HepG2 (cell line): ENCODE measurements around the gene CYP27A1. TPM values are rescaled to one million over a fixed set of nuclear protein-coding genes. Genes with fewer than 3 reads are reported as not detected.
A peak's percentile ranks its signal among the peaks of the same experiment; 100 is the strongest.

ENCODE experiments used
- CREM ChIP-seq, 2 experiments: sonication (generic) in 1 of 2; formaldehyde crosslinking in 1 of 2; IDR thresholded peaks; 2 replicates each; pipeline versions ENCODE4 v1.4.0 to v1.6.1; 2016 to 2020; ENCODE audit warnings: antibody characterized with exemption in 1 of 2, mild to moderate bottlenecking in 1 of 2, missing genetic modification reagents in 1 of 2
- HDAC6 ChIP-seq: fragments of 200-600 bp; sonication (generic); IDR thresholded peaks from 2 replicates; pipeline ENCODE4 v1.7.0; 2017; ENCODE audit warnings: mild to moderate bottlenecking, antibody characterized with exemption, low read length, low read depth
- PBX2 ChIP-seq: IDR thresholded peaks from 2 replicates; pipeline ENCODE4 v1.6.1; 2016; ENCODE audit warnings: control low read depth
- RNF219 ChIP-seq: sonication (generic); formaldehyde crosslinking; IDR thresholded peaks from 2 replicates; pipeline ENCODE4 v1.5.0; 2020; ENCODE audit warnings: mild to moderate bottlenecking, missing genetic modification reagents
- TIGD3 ChIP-seq: sonication (generic); formaldehyde crosslinking; IDR thresholded peaks from 2 replicates; pipeline ENCODE4 v1.5.1; 2020; ENCODE audit warnings: mild to moderate bottlenecking, missing genetic modification reagents, borderline replicate concordance
- ZNF142 ChIP-seq: sonication (generic); formaldehyde crosslinking; IDR thresholded peaks from 2 replicates; pipeline ENCODE4 v1.4.0; 2020; ENCODE audit warnings: missing genetic modification reagents
- ZNF331 ChIP-seq: sonication (generic); formaldehyde crosslinking; IDR thresholded peaks from 2 replicates; pipeline ENCODE4 v1.4.0; 2020; ENCODE audit warnings: missing genetic modification reagents
- ZNF343 ChIP-seq: sonication (generic); formaldehyde crosslinking; IDR thresholded peaks from 2 replicates; pipeline ENCODE4 v1.4.0; 2020; ENCODE audit warnings: mild to moderate bottlenecking, missing genetic modification reagents
- ZNF660 ChIP-seq: sonication (generic); formaldehyde crosslinking; IDR thresholded peaks from 2 replicates; pipeline ENCODE4 v1.5.1; 2020; ENCODE audit warnings: mild to moderate bottlenecking, low read depth, missing genetic modification reagents, borderline replicate concordance
- ZSCAN30 ChIP-seq: sonication (generic); formaldehyde crosslinking; IDR thresholded peaks from 2 replicates; pipeline ENCODE4 v1.5.0; 2020; ENCODE audit warnings: mild to moderate bottlenecking, missing genetic modification reagents
- polyA plus RNA-seq, 8 experiments: library from polyadenylated mRNA; depleted of rRNA in 3 of 8; stranded (reverse) in 7 of 8; unstranded in 1 of 8; fragments of >200 nt; fragmentation: Illumina TruSeq in 4 of 8; extraction: Trizol in 4 of 8; gene quantifications; 2 replicates each; pipeline versions ENCODE4 v1.2.1 to v1.2.3, GENCODE V29; 2011 to 2016; ENCODE audit warnings: low read depth in 4 of 8, missing spikeins in 1 of 8, mixed read lengths in 1 of 8; ENCODE audit not compliant: insufficient read depth in 1 of 8
- total RNA-seq, 5 experiments: library from RNA; depleted of rRNA; stranded (reverse); fragments of >200 nt; fragmentation: Illumina TruSeq; extraction: Trizol; gene quantifications; 2 replicates each; pipeline ENCODE4 v1.2.3, GENCODE V29; 2016; ENCODE audit warnings: low read depth in 1 of 5
- TF ChIP-seq, protein P1 (sequence below): sonication (generic); formaldehyde crosslinking; IDR thresholded peaks from 2 replicates; pipeline ENCODE4 v1.8.1; 2023; ENCODE audit warnings: mild to moderate bottlenecking, moderate library complexity, missing genetic modification reagents

The CYP27A1 gene
- total and polyA plus RNA-seq, 2 of the 13 experiments (the other 11 are each of a cell fraction or from before 2014, with no cell fraction given): 157 to 266 TPM

DNA sequence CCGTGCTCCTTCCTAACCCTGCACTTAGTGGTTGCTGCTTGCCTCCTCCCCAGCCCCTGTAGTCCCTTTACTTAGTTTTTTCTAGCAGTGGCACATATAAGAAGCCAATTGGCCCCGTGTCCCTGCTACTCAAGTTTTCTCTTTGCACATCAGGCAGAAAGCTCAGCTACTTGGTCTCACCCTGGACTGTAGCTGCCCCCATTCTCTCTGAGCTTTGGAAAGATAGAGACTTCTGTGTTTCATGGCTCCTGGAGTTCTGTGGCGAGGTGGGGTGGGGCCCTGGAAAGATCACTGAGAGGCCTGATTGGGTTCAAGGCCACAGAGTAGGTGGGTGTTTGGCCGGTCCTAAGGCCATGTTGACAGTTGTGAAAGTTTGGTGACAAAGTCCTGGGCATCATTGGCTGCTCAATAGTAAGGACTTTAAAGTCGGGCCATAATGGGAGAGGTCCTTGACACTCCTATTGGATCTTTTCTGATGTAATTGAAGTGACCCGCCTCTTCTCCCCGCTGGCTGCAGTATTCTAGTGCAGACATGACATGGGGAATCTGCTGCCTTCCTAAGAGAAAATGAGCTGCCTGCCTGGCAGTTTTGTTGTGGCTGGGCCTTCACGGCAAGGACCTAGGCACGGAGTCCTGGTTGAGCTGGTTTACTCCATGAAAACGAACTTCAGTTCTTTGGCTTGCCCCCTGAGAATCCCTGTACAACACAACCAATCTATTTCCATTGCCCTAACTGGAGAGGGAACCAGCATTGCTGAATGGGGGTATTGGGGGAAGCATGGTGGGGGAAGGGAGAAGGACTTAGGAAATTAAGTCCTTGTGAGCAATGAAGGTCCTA lies 26.2 kb upstream of the CYP27A1 start (continued):
- TF ChIP-seq ZNF142 (CRISPR knock-in tag) (peak; percentile 93; the same call in 1 of the 2 replicates), ZNF660 (CRISPR knock-in tag) (no peak), CREM (IDR thresholded peaks at IDR 0.05) (peak; percentile 96), CREM (CRISPR knock-in tag; IDR thresholded peaks at IDR 0.05) (no peak), RNF219 (CRISPR knock-in tag) (0 out of 2 replicates have a peak, but pooled peaks have one; percentile 36), ZSCAN30 (CRISPR knock-in tag) (no peak), PBX2 (CRISPR knock-in tag) (no peak), ZNF343 (peak; percentile 83), HDAC6 (no peak), TIGD3 (CRISPR knock-in tag) (peak; percentile 87; the same call in 1 of the 2 replicates), ZNF331 (CRISPR knock-in tag) (peak; percentile 96)
- TF ChIP-seq, protein P1, sequence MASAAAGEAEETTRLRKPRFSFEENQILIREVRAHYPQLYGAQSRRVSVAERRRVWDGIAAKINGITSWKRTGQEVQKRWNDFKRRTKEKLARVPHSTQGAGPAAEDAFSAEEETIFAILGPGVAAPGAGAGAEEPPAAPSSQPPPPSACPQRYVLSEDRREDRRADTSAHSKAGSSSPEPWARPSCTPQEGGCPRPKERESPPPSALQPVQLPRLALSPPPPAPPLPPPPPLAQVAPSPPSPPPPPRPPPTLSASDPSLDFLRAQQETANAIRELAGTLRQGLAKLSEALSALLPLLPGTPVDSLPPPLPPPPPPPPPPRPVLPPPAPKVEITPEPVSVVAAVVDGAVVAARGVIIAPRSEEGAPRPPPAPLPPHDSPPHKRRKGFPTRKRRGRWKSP (CRISPR knock-in tag): peak; percentile 93
